Endothelial cell of umbilical vein (primary cell): Measurements from ENCODE around the gene SORCS2. TPM values are rescaled to one million over a fixed set of nuclear protein-coding genes. Genes with fewer than 3 reads are reported as not detected.

ENCODE experiments used
- BruUV-seq: library from RNA; stranded (reverse); fragments of 400-500 nt; replicated peaks from 2 replicates; lab custom pipeline; 2021; lab: Mats Ljungman, UMichigan
- CTCF ChIA-PET: fragments of 300-600, 350-600 bp; sonication (Branson Sonifier 250); formaldehyde crosslinking; loops from one replicate; lab custom pipeline; 2021; ENCODE audit warnings: antibody characterized with exemption, inconsistent platforms; lab: Charles Lee
- POLR2A ChIA-PET: fragments of 300-600, 350-600 bp; sonication (Branson Sonifier 250); formaldehyde crosslinking; loops from one replicate; lab custom pipeline; 2021; ENCODE audit warnings: antibody characterized with exemption, inconsistent platforms; lab: Charles Lee
- DNase-seq: peaks from one replicate; pipeline ENCODE4 v3.0.0-alpha.2; 2011; ENCODE audit warnings: low read depth, low spot score
- FAIRE-seq: peaks from 2 replicates; lab custom pipeline; 2011; peaks lifted over from hg19 to GRCh38; lab: Jason Lieb, UNC
- H2AFZ ChIP-seq: 2 replicates; pipeline ENCODE4 v1.6.0; 2012; ENCODE audit warnings: low read depth, low read length, control low read depth, inconsistent platforms
- H3K27ac ChIP-seq: 2 replicates; pipeline ENCODE4 v1.5.1; 2011; ENCODE audit warnings: low read depth, mild to moderate bottlenecking, control low read depth, low read length, moderate library complexity; ENCODE audit not compliant: insufficient read depth
- H3K27me3 ChIP-seq, 2 experiments: 2 replicates each; pipeline versions ENCODE4 v1.6.0 to v1.6.1; 2011; ENCODE audit warnings: low read length in 2 of 2, mixed read lengths in 1 of 2; ENCODE audit not compliant: control insufficient read depth in 2 of 2, insufficient read depth in 2 of 2
- H3K36me3 ChIP-seq, 2 experiments: 2 replicates in 1 of 2; 3 replicates in 1 of 2; pipeline ENCODE4 v1.5.1; 2011; ENCODE audit warnings: low read length in 2 of 2, mild to moderate bottlenecking in 1 of 2, moderate library complexity in 1 of 2; ENCODE audit not compliant: control insufficient read depth in 2 of 2, insufficient read depth in 2 of 2; ENCODE audit errors: extremely low read depth in 1 of 2
- H3K4me1 ChIP-seq: 3 replicates; pipeline ENCODE4 v1.5.1; 2011; ENCODE audit warnings: mild to moderate bottlenecking, low read length; ENCODE audit not compliant: control insufficient read depth, insufficient read depth; ENCODE audit errors: extremely low read depth
- H3K4me2 ChIP-seq: 2 replicates; pipeline ENCODE4 v1.6.1; 2011; ENCODE audit warnings: low read length, control low read depth, mixed read lengths; ENCODE audit not compliant: insufficient read depth
- H3K4me3 ChIP-seq, 3 experiments: fragments of 200-600 bp in 1 of 3; sonication (generic), shearing (Covaris generic) in 1 of 3; replicated peaks in 1 of 3; 2 replicates each; pipeline ENCODE4 v1.5.1; 2011 to 2016; ENCODE audit warnings: control low read depth in 3 of 3, low read length in 3 of 3, mild to moderate bottlenecking in 2 of 3, inconsistent platforms in 1 of 3, low read depth in 1 of 3, moderate library complexity in 1 of 3; ENCODE audit not compliant: insufficient read depth in 1 of 3
- H3K79me2 ChIP-seq: 2 replicates; pipeline ENCODE4 v1.6.0; 2012; ENCODE audit warnings: low read length, inconsistent platforms; ENCODE audit not compliant: control insufficient read depth, insufficient read depth
- H3K9ac ChIP-seq: replicated peaks from 2 replicates; pipeline ENCODE3; 2011; ENCODE audit warnings: low read length, control low read depth; ENCODE audit not compliant: insufficient read depth; ENCODE audit errors: extremely low read depth
- H3K9me1 ChIP-seq: replicated peaks from 3 replicates; pipeline ENCODE4 v1.6.0; 2011; ENCODE audit warnings: mild to moderate bottlenecking, low read length; ENCODE audit not compliant: control insufficient read depth, insufficient read depth; ENCODE audit errors: extremely low read depth
- H3K9me3 ChIP-seq: replicated peaks from 2 replicates; pipeline ENCODE4 v1.5.1; 2012; ENCODE audit warnings: low read length, inconsistent platforms; ENCODE audit not compliant: control insufficient read depth, insufficient read depth
- H4K20me1 ChIP-seq: replicated peaks from 2 replicates; pipeline ENCODE3; 2011; ENCODE audit warnings: mild to moderate bottlenecking, low read length; ENCODE audit not compliant: control insufficient read depth, insufficient read depth; ENCODE audit errors: extremely low read depth
- EZH2 ChIP-seq: IDR thresholded peaks from 2 replicates; pipeline ENCODE4 v1.6.1; 2012; ENCODE audit warnings: borderline replicate concordance, low read depth, mild to moderate bottlenecking, moderate library complexity, low read length, inconsistent platforms; ENCODE audit not compliant: severe bottlenecking
- FOS ChIP-seq: IDR thresholded peaks from 2 replicates; pipeline ENCODE4 v1.6.1; 2011; ENCODE audit warnings: mild to moderate bottlenecking, low read length, moderate library complexity, borderline replicate concordance; ENCODE audit not compliant: insufficient read depth
- GATA2 ChIP-seq: IDR thresholded peaks from 2 replicates; pipeline ENCODE4 v1.7.0; 2011; ENCODE audit warnings: low read depth, mild to moderate bottlenecking, moderate library complexity, mixed read lengths, low read length; ENCODE audit not compliant: insufficient read length, insufficient read depth
- JUN ChIP-seq: IDR thresholded peaks from 2 replicates; pipeline ENCODE4 v1.6.1; 2011; ENCODE audit warnings: borderline replicate concordance, low read depth; ENCODE audit not compliant: insufficient read length, insufficient read depth
- MYC ChIP-seq: IDR thresholded peaks from one replicate; pipeline ENCODE4 v1.6.1; 2011; ENCODE audit warnings: mild to moderate bottlenecking, low read depth, low read length
- POLR2A ChIP-seq: IDR thresholded peaks from 2 replicates; pipeline ENCODE4 v1.6.1; 2012; ENCODE audit warnings: low read depth, mild to moderate bottlenecking, control low read depth, low read length
- POLR2AphosphoS5 ChIP-seq: IDR thresholded peaks from 2 replicates; pipeline ENCODE4 v1.6.1; 2012; ENCODE audit warnings: low read depth, mild to moderate bottlenecking, control low read depth, low read length, moderate library complexity; ENCODE audit not compliant: insufficient read depth
- dilution Hi-C: fragments of 300-500 bp; cut with MboI; formaldehyde crosslinking; loops from one replicate; pipeline ENCODE4 v1.15.0; 2019; ENCODE audit warnings: low sequenced_read_pairs; ENCODE audit not compliant: extremely low pct_ligation_motif_present
- intact Hi-C: fragments of 100-400 bp; cut with micrococcal nuclease; formaldehyde crosslinking; loops from one replicate; pipeline ENCODE4 v1.10.0; 2022
- polyA plus RNA-seq, 4 experiments: library from polyadenylated mRNA; depleted of rRNA in 3 of 4; stranded (reverse) in 3 of 4; unstranded in 1 of 4; fragments of >200 nt; gene quantifications; 2 replicates each; pipeline versions ENCODE4 v1.2.1 to v1.2.3, GENCODE V29; 2011 to 2012; ENCODE audit warnings: missing spikeins in 1 of 4
- total RNA-seq: library from RNA; stranded (reverse); gene quantifications from 2 replicates; pipeline ENCODE4 v1.2.3, GENCODE V29; 2021
- TF ChIP-seq, protein P1 (sequence below), 2 donors: IDR thresholded peaks; 1 replicate in 1 of 2; 2 replicates in 1 of 2; pipeline ENCODE4 v1.5.1; 2011; ENCODE audit warnings: low read length in 2 of 2, mild to moderate bottlenecking in 2 of 2, moderate library complexity in 2 of 2, control low read depth in 1 of 2, inconsistent platforms in 1 of 2, low read depth in 1 of 2; ENCODE audit not compliant: insufficient read depth in 1 of 2; ENCODE audit errors: extremely low read depth in 1 of 2
- TF ChIP-seq, protein P2 (sequence below): IDR thresholded peaks from 2 replicates; pipeline ENCODE4 v1.6.1; 2011; ENCODE audit not compliant: insufficient read depth, insufficient read length

SORCS2 gene
- total and polyA plus RNA-seq, 2 donors (not counting 3 experiments of a cell fraction or from before 2014, with no cell fraction given) = not detected

DNA sequence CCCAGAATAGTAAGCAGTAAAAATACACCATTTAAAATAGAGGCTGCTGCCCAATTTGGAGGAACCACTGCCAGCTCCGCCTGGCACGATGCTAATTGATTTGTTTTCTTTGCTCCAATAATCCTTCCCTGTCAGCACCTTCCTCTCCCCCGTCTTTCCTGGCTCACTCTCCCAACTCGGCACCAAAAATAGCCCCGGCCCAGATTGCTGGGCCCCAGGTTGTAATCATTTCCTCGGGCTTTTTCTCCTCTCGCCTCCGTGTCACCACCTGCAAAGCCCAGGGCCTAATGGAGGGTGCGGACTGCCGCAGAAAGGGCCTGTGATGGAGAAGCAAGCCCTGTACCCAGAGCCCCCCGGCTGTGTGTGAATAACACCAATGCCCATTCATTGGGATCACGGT, 440.0 kb downstream of the SORCS2 start:
- POLR2A ChIA-PET = no interaction called here
- intact Hi-C loops = no loop called here

More for the DNA sequence above, 440.0 kb downstream of the SORCS2 start:
- no peak for FAIRE-seq
- Histone ChIP-seq H3K4me1 (peaks cover 15% of the 10 kb centered on the region), H3K9me1 (no peaks in the 10 kb centered on the region), H3K4me3 (no peak overlapping the region), H3K9me3 (no peaks in the 10 kb centered on the region), H4K20me1 (no peaks in the 10 kb centered on the region), H2AFZ (no peak overlapping the region), H3K27me3 (peaks cover 2 to 5% of the 10 kb centered on the region in 2 experiments), H3K79me2 (no peaks in the 10 kb centered on the region), H3K27ac (no peak overlapping the region), H3K9ac (no peak overlapping the region), H3K36me3 (no peaks in the 10 kb centered on the region), H3K4me2 (no peak overlapping the region)
- no peak for TF ChIP-seq POLR2A
- TF ChIP-seq POLR2AphosphoS5 = no peak
- no peak for TF ChIP-seq MYC
- TF ChIP-seq GATA2 = no peak
- TF ChIP-seq, protein P1, sequence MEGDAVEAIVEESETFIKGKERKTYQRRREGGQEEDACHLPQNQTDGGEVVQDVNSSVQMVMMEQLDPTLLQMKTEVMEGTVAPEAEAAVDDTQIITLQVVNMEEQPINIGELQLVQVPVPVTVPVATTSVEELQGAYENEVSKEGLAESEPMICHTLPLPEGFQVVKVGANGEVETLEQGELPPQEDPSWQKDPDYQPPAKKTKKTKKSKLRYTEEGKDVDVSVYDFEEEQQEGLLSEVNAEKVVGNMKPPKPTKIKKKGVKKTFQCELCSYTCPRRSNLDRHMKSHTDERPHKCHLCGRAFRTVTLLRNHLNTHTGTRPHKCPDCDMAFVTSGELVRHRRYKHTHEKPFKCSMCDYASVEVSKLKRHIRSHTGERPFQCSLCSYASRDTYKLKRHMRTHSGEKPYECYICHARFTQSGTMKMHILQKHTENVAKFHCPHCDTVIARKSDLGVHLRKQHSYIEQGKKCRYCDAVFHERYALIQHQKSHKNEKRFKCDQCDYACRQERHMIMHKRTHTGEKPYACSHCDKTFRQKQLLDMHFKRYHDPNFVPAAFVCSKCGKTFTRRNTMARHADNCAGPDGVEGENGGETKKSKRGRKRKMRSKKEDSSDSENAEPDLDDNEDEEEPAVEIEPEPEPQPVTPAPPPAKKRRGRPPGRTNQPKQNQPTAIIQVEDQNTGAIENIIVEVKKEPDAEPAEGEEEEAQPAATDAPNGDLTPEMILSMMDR (IDR thresholded peaks at IDR 0.05; ENCODE audit: extremely low read depth in 1 of 2, insufficient read depth in 1 of 2, low read depth in 1 of 2, low read length in 2 of 2) = no peak
- no peak for TF ChIP-seq JUN
- TF ChIP-seq, protein P2, sequence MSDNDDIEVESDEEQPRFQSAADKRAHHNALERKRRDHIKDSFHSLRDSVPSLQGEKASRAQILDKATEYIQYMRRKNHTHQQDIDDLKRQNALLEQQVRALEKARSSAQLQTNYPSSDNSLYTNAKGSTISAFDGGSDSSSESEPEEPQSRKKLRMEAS = no peak
- no peak for TF ChIP-seq FOS
- no peak for TF ChIP-seq EZH2
- CTCF ChIA-PET = no interaction called here
- dilution Hi-C loops = no loop called here
- no TSS peak for BruUV-seq
- no peak for DNase-seq
